Stimulated activated CD8-positive, alpha-beta memory T cell treated with anti-CD3 and anti-CD28 coated beads, Interleukin-15, amount 100 ng/mL, for 24 hours (primary cell): ENCODE results near the gene SUPV3L1.
"Not testable (repeated sequence)": the region's sequence is repeated elsewhere in the genome, so short reads cannot be mapped to it uniquely, and the experiment has no call there.

Experiments
- DNase-seq: peaks from one replicate; pipeline ENCODE4 v3.0.0-alpha.2; 2020; ENCODE audit warnings: low read depth

The SUPV3L1 gene

GRCh38 chr10:69179743-69180524, at the start of gene SUPV3L1:
Gene SUPV3L1 (plus strand): TSS chr10:69180234. CDS start chr10:69180292, 58 bp downstream.
- DNase-seq, result peak; percentile 78

- DNase-seq, result no peak
These were observed 49.8 kb upstream of the SUPV3L1 start for GRCh38 chr10:69130251-69130650.

GRCh38 chr10:69139961-69140360, 40.1 kb upstream of the SUPV3L1 start:
- DNase-seq, result no peak

- DNase-seq, result no peak
These were observed 38.7 kb upstream of the SUPV3L1 start for GRCh38 chr10:69141304-69141703.

- not testable (repeated sequence) for DNase-seq
These were observed 38.0 kb upstream of the SUPV3L1 start for GRCh38 chr10:69142074-69142473.

GRCh38 chr10:69142983-69143382, 37.1 kb upstream of the SUPV3L1 start:
- no peak for DNase-seq

- DNase-seq, result no peak
These were observed 34.7 kb upstream of the SUPV3L1 start for GRCh38 chr10:69145329-69145728.

GRCh38 chr10:69145864-69146263, 34.2 kb upstream of the SUPV3L1 start:
- DNase-seq, result no peak

GRCh38 chr10:69146759-69147158, 33.3 kb upstream of the SUPV3L1 start:
- no peak for DNase-seq

GRCh38 chr10:69151984-69152383, 28.1 kb upstream of the SUPV3L1 start:
- no peak for DNase-seq

- no peak for DNase-seq
These were observed 26.8 kb upstream of the SUPV3L1 start for GRCh38 chr10:69153227-69153626.

- no peak for DNase-seq
These were observed 19.2 kb upstream of the SUPV3L1 start for GRCh38 chr10:69160809-69161241.

- no peak for DNase-seq
These were observed 11.5 kb upstream of the SUPV3L1 start for GRCh38 chr10:69168493-69168892.

- no peak for DNase-seq
These were observed 7.6 kb upstream of the SUPV3L1 start for GRCh38 chr10:69172241-69172982.

- DNase-seq, result not testable (repeated sequence)
These were observed 4.7 kb upstream of the SUPV3L1 start for GRCh38 chr10:69175326-69175725.

- no peak for DNase-seq
These were observed 3.2 kb upstream of the SUPV3L1 start for GRCh38 chr10:69176823-69177222.

GRCh38 chr10:69179089-69179742, 818 bp upstream of the SUPV3L1 start:
- no peak for DNase-seq

GRCh38 chr10:69180525-69181204, 631 bp downstream of the SUPV3L1 start:
- DNase-seq, result no peak

GRCh38 chr10:69181433-69181832, 1.4 kb downstream of the SUPV3L1 start:
- DNase-seq, result no peak

GRCh38 chr10:69182005-69182404, 2.0 kb downstream of the SUPV3L1 start:
- DNase-seq, result no peak

- DNase-seq, result no peak
These were observed 6.5 kb downstream of the SUPV3L1 start for GRCh38 chr10:69186524-69186923.

- no peak for DNase-seq
These were observed 21.0 kb downstream of the SUPV3L1 start for GRCh38 chr10:69201045-69201444.
